HG03571 (cell line): Measurements from ENCODE around the gene ZNF20.
"Not testable (repeated sequence)": the region's sequence is repeated elsewhere in the genome, so short reads cannot be mapped to it uniquely, and the experiment has no call there.

Experiments
- ATAC-seq: cut with Tn5 transposase; IDR thresholded peaks from one replicate; pipeline ENCODE4 v1.9.1; 2021; ENCODE audit not compliant: unreplicated experiment

ZNF20 gene

GRCh38 chr19:12113121-12113520, 27.0 kb downstream of the ZNF20 start:
- ATAC-seq = no peak

DNA sequence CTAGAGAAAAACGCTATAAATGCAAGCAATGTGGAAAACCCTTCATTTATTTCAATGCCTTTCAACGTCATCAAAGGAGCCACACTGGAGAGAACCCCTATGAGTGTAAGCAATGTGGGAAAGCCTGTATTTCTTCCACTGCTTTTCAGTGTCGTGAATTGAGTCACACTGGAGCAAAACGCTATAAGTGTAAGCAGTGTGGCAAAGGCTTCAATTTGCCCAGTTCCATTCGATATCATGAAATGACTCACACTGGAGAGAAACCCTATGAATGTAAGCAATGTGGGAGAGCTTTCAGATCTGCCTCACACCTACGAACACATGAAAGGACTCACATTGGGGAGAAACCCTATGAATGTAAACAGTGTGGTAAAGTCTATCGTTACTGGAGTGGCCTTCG, 27.4 kb downstream of the ZNF20 start:
- ATAC-seq = no peak

- no peak for ATAC-seq
Observed at GRCh38 chr19:12111943-12112637, 28.1 kb downstream of the ZNF20 start.

GRCh38 chr19:12111176-12111575, 29.0 kb downstream of the ZNF20 start:
- no peak for ATAC-seq

DNA sequence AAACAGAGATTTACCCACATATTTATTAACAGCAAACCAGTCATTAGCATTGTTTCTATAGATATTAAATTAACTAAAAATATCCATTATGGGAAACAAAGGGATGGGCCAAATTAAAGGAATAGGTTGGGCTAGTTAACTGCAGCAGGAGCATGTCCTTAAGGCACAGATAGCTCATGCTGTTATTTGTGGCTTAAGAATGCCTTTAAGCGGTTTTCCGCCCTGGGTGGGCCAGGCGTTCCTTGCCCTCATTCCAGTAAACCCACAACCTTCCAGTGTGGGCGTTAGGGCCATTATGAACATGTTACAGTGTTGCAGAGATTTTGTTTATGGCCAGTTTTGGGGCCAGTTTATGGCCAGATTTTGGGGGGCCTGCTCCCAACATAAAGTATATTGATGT, 36.2 kb downstream of the ZNF20 start:
- not testable (repeated sequence) for ATAC-seq

GRCh38 chr19:12098040-12098439, 42.1 kb downstream of the ZNF20 start:
- ATAC-seq = no peak

- no peak for ATAC-seq
Observed at GRCh38 chr19:12095111-12095790, 44.9 kb downstream of the ZNF20 start.

DNA sequence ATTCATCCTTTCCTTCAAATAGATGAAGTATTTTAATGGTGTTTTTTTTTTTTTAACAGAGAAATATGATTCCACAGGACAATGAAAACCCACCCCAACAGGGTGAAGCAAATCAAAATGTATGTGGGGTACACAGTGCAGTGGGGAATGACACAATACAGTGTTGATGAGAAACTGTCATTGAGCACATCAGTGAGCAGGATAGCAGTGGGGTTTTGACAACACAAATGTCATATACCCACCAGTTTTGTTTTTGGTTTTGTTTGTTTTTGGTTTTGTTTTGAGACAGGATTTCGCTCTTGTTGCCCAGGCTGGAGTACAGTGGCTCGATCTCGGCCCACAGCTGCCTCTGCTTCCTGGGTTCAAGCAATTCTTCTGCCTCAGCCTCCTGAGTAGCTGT, 46.4 kb downstream of the ZNF20 start:
- no peak for ATAC-seq

- no peak for ATAC-seq
Observed at GRCh38 chr19:12092956-12093355, 47.2 kb downstream of the ZNF20 start.

GRCh38 chr19:12092065-12092867, 47.9 kb downstream of the ZNF20 start:
- ATAC-seq = no peak

- ATAC-seq = no peak
Observed at GRCh38 chr19:12090807-12091206, 49.3 kb downstream of the ZNF20 start.

DNA sequence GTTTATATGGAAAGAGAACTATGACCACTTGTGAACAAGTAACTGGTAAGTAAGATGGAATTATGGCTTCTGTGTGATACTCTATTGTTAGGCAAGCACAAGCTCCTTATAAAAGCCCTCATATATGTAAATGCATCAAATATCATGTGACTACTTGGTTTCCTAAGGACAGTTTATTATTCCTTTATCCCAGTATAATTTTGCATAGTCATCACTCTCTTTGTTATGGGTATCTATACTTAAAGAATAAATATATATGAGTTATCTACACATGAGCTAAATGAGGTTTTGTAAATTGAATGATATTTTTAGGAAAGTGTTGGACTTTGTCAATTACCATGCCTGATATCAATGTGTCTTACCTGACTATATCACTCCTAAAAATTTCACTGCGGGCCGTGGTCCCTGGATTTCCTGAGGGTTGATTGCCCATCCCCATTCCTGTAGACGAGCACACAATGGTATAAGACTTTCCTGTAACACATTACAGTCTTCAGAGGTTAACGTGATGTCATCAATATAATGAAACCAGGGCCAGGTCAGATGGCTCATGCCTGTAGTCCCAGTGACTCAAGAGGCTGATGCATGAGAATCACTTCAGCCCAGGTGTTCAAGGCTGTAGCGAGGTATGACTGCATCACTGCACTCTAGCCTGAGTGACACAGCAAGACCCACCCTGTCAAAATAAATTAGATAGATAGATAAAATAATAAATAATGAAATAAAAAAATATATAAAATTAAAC, 54.9 kb downstream of the ZNF20 start:
- ATAC-seq = no peak

DNA sequence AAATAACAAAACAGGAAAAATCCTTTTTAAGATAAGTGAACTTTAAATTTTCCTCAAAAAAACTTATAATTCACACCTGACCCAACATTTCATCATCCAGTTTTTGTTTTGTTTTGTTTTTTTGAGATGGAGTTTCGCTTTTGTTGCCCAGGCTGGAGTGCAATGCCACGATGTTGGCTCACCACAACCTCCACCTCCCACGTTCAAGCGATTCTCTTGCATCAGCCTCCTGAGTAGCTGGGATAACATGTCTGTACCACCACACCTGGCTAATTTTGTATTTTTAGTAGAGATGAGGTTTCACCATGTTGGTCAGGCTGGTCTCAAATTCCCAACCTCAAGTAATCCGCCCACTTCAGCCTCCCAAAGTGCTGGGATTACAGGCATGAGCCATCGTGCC, 56.8 kb downstream of the ZNF20 start:
- not testable (repeated sequence) for ATAC-seq
